GM06990 (cell line): Measurements from ENCODE around the gene ERICH6.

Source experiments
- DNase-seq: peaks from one replicate; pipeline ENCODE4 v3.0.0-alpha.2; 2011; ENCODE audit not compliant: insufficient read length; ENCODE audit errors: extremely low read depth
- H3K27me3 ChIP-seq: replicated peaks from 2 replicates; pipeline ENCODE4 v1.6.0; 2011; ENCODE audit warnings: low read length; ENCODE audit not compliant: control insufficient read depth, insufficient read depth
- H3K36me3 ChIP-seq: 2 replicates; pipeline ENCODE4 v1.5.1; 2011; ENCODE audit warnings: low read length; ENCODE audit not compliant: control insufficient read depth, insufficient read depth
- H3K4me3 ChIP-seq: replicated peaks from 2 replicates; pipeline ENCODE4 v1.5.1; 2011; ENCODE audit warnings: low read depth, mild to moderate bottlenecking, control low read depth, low read length
- CTCF ChIP-seq: IDR thresholded peaks from 2 replicates; pipeline ENCODE4 v1.5.1; 2011; ENCODE audit warnings: low read length, control low read depth, mild to moderate bottlenecking, inconsistent platforms; ENCODE audit not compliant: insufficient read depth, poor library complexity, severe bottlenecking

Gene ERICH6

GRCh38 chr3:150673966-150674365 lies 29.8 kb downstream of the ERICH6 start:
- TF ChIP-seq CTCF = no peak
- H3K4me3 ChIP-seq = no peak overlapping the region
- no peaks in the 10 kb centered on the region for H3K27me3 ChIP-seq
- H3K36me3 ChIP-seq = no peaks in the 10 kb centered on the region
- no peak for DNase-seq

- no peak for DNase-seq
- H3K36me3 ChIP-seq = no peaks in the 10 kb centered on the region
- H3K4me3 ChIP-seq = no peak overlapping the region
- H3K27me3 ChIP-seq = no peaks in the 10 kb centered on the region; the same call in 1 of the 2 replicates
- no peak for TF ChIP-seq CTCF
Observed at GRCh38 chr3:150666167-150666566, 37.6 kb downstream of the ERICH6 start.

- no peak overlapping the region for H3K4me3 ChIP-seq
- no peak for TF ChIP-seq CTCF
- no peak for DNase-seq
Observed at GRCh38 chr3:150663461-150663860, 40.3 kb downstream of the ERICH6 start.

GRCh38 chr3:150662410-150663200 lies 41.1 kb downstream of the ERICH6 start:
- DNase-seq = no peak
- H3K27me3 ChIP-seq = no peaks in the 10 kb centered on the region; the same call in 1 of the 2 replicates
- no peak overlapping the region for H3K4me3 ChIP-seq
- TF ChIP-seq CTCF = no peak
- H3K36me3 ChIP-seq = no peaks in the 10 kb centered on the region

More at GRCh38 chr3:150663461-150663860, 40.3 kb downstream of the ERICH6 start:
- Histone ChIP-seq H3K27me3 (no peaks in the 10 kb centered on the region; the same call in 1 of the 2 replicates), H3K36me3 (no peaks in the 10 kb centered on the region)

GRCh38 chr3:150656316-150656715 lies 47.4 kb downstream of the ERICH6 start:
- no peak for TF ChIP-seq CTCF
- H3K27me3 ChIP-seq = no peaks in the 10 kb centered on the region
- no peaks in the 10 kb centered on the region for H3K36me3 ChIP-seq
- no peak overlapping the region for H3K4me3 ChIP-seq
- no peak for DNase-seq
